Measurements from ENCODE around the gene SRCIN1.

SRCIN1 gene

GRCh38 chr17:38619451-38619795, 13.7 kb upstream of the SRCIN1 start:
- H3K36me3 ChIP-seq (ENCODE audit: low read depth) = no peaks in the 10 kb centered on the region
- no peaks in the 10 kb centered on the region for H3K27me3 ChIP-seq (ENCODE audit: insufficient read depth, poor library complexity, severe bottlenecking)
- TF ChIP-seq CTCF (IDR thresholded peaks at IDR 0.05; ENCODE audit: poor library complexity, severe bottlenecking) = no peak
- ATAC-seq (ENCODE audit: low read depth) (no peak), DNase-seq (ENCODE audit: low spot score) (no peak)
- H3K4me1 ChIP-seq (ENCODE audit: insufficient read depth, poor library complexity, severe bottlenecking) = no peaks in the 10 kb centered on the region
- H3K27ac ChIP-seq (ENCODE audit: poor library complexity, severe bottlenecking) = no peak overlapping the region
- H3K4me3 ChIP-seq (ENCODE audit: severe bottlenecking) = no peak overlapping the region
- H3K9me3 ChIP-seq (ENCODE audit: severe bottlenecking) = no peaks in the 10 kb centered on the region

GRCh38 chr17:38617967-38618760, 12.4 kb upstream of the SRCIN1 start:
- H3K4me3 ChIP-seq (ENCODE audit: severe bottlenecking) = no peak overlapping the region
- H3K9me3 ChIP-seq (ENCODE audit: severe bottlenecking) = no peaks in the 10 kb centered on the region
- no peak for TF ChIP-seq CTCF (IDR thresholded peaks at IDR 0.05; ENCODE audit: poor library complexity, severe bottlenecking)
- no peak overlapping the region for H3K27ac ChIP-seq (ENCODE audit: poor library complexity, severe bottlenecking)
- ATAC-seq (ENCODE audit: low read depth) (no peak), DNase-seq (ENCODE audit: low spot score) (no peak)
- no peaks in the 10 kb centered on the region for H3K4me1 ChIP-seq (ENCODE audit: insufficient read depth, poor library complexity, severe bottlenecking)
- H3K36me3 ChIP-seq (ENCODE audit: low read depth) = no peaks in the 10 kb centered on the region
- no peaks in the 10 kb centered on the region for H3K27me3 ChIP-seq (ENCODE audit: insufficient read depth, poor library complexity, severe bottlenecking)

GRCh38 chr17:38617074-38617860, 11.5 kb upstream of the SRCIN1 start:
- Histone ChIP-seq H3K36me3 (ENCODE audit: low read depth) (no peaks in the 10 kb centered on the region), H3K9me3 (ENCODE audit: severe bottlenecking) (no peaks in the 10 kb centered on the region), H3K4me3 (ENCODE audit: severe bottlenecking) (no peak overlapping the region), H3K27ac (ENCODE audit: poor library complexity, severe bottlenecking) (no peak overlapping the region), H3K27me3 (ENCODE audit: insufficient read depth, poor library complexity, severe bottlenecking) (no peaks in the 10 kb centered on the region), H3K4me1 (ENCODE audit: insufficient read depth, poor library complexity, severe bottlenecking) (no peaks in the 10 kb centered on the region)
- TF ChIP-seq CTCF (IDR thresholded peaks at IDR 0.05; ENCODE audit: poor library complexity, severe bottlenecking) = no peak
- ATAC-seq (ENCODE audit: low read depth) (no peak), DNase-seq (ENCODE audit: low spot score) (no peak)

- Histone ChIP-seq H3K9me3 (ENCODE audit: severe bottlenecking) (no peaks in the 10 kb centered on the region), H3K4me3 (ENCODE audit: severe bottlenecking) (no peak overlapping the region), H3K36me3 (ENCODE audit: low read depth) (no peaks in the 10 kb centered on the region), H3K4me1 (ENCODE audit: insufficient read depth, poor library complexity, severe bottlenecking) (no peaks in the 10 kb centered on the region), H3K27ac (ENCODE audit: poor library complexity, severe bottlenecking) (no peak overlapping the region), H3K27me3 (ENCODE audit: insufficient read depth, poor library complexity, severe bottlenecking) (no peaks in the 10 kb centered on the region)
- no peak for ATAC-seq (ENCODE audit: low read depth)
- DNase-seq (ENCODE audit: low spot score) = no peak
- TF ChIP-seq CTCF (IDR thresholded peaks at IDR 0.05; ENCODE audit: poor library complexity, severe bottlenecking) = no peak
Observed at GRCh38 chr17:38616361-38616760, 10.6 kb upstream of the SRCIN1 start.

Data from RWPE2 (cell line).